Activated T-cell treated with anti-CD3 and anti-CD28 coated beads for 1 hour (primary cell): ENCODE results near the gene TEK.
"Not testable (repeated sequence)": the region's sequence is repeated elsewhere in the genome, so short reads cannot be mapped to it uniquely, and the experiment has no call there.

Source experiments
- DNase-seq: peaks from one replicate; pipeline ENCODE4 v3.0.0-alpha.2; 2020; ENCODE audit warnings: low read depth

TEK gene

GRCh38 chr9:27227192-27227591 lies 118.2 kb downstream of the TEK start:
- DNase-seq: no peak

GRCh38 chr9:27239648-27240047 lies 130.6 kb downstream of the TEK start:
- DNase-seq: not testable (repeated sequence)

GRCh38 chr9:27247756-27248155 lies 138.7 kb downstream of the TEK start:
- no peak for DNase-seq

GRCh38 chr9:27248702-27249101 lies 139.7 kb downstream of the TEK start:
- no peak for DNase-seq

- DNase-seq: no peak
These were observed 149.6 kb downstream of the TEK start for GRCh38 chr9:27258662-27259061.

GRCh38 chr9:27260789-27261516 lies 151.9 kb downstream of the TEK start:
- no peak for DNase-seq

- DNase-seq: no peak
These were observed 152.6 kb downstream of the TEK start for GRCh38 chr9:27261517-27262211.

GRCh38 chr9:27272103-27272502 lies 163.1 kb downstream of the TEK start:
- DNase-seq: no peak

GRCh38 chr9:27273186-27273585 lies 164.2 kb downstream of the TEK start:
- no peak for DNase-seq

- no peak for DNase-seq
These were observed 167.4 kb downstream of the TEK start for GRCh38 chr9:27276193-27277030.

GRCh38 chr9:27278374-27278773 lies 169.3 kb downstream of the TEK start:
- DNase-seq: no peak

- no peak for DNase-seq
These were observed 170.6 kb downstream of the TEK start for GRCh38 chr9:27279611-27280010.
